Posterior cingulate gyrus (tissue), 11 donors: ENCODE data around the gene ST13.
"Not testable (repeated sequence)": the region's sequence is repeated elsewhere in the genome, so short reads cannot be mapped to it uniquely, and the experiment has no call there.

Experiments
- DNase-seq, 10 donors: peaks; one replicate each; pipeline versions ENCODE4 v3.0.0 to v3.0.0-alpha.2; 2020 to 2021; ENCODE audit warnings: mixed read lengths in 3 of 10
- intact Hi-C: fragments of 100-400 bp; cut with DNase I; formaldehyde crosslinking; loops from one replicate; pipeline ENCODE4 v1.15.1; 2023

Gene ST13

GRCh38 chr22:40797427-40797826 lies 59.0 kb downstream of the ST13 start:
- intact Hi-C loops = no loop called here
- DNase-seq = no peak

GRCh38 chr22:40792451-40792850 lies 64.0 kb downstream of the ST13 start:
- intact Hi-C loops = no loop called here

GRCh38 chr22:40791241-40791640 lies 65.2 kb downstream of the ST13 start:
- intact Hi-C loops = no loop called here
- no peak for DNase-seq

More at GRCh38 chr22:40792451-40792850, 64.0 kb downstream of the ST13 start:
- no peak for DNase-seq

- intact Hi-C loops = no loop called here
Measured at GRCh38 chr22:40789131-40789530, 67.3 kb downstream of the ST13 start.

GRCh38 chr22:40782521-40782920 lies 73.9 kb downstream of the ST13 start:
- no peak for DNase-seq
- intact Hi-C loops = no loop called here

More at GRCh38 chr22:40789131-40789530, 67.3 kb downstream of the ST13 start:
- DNase-seq = no peak

GRCh38 chr22:40781749-40782148 lies 74.7 kb downstream of the ST13 start:
- intact Hi-C loops, DNase-seq: not testable (repeated sequence)
